H1 (cell line): ENCODE results near the gene MIPOL1. TPM values are rescaled to one million over a fixed set of nuclear protein-coding genes. Genes with fewer than 3 reads are reported as not detected.

Experiments
- CBX8 ChIP-seq: fragments of 300-800, 300-1000 bp; sonication (generic); IDR thresholded peaks from 2 replicates; pipeline ENCODE4 v1.7.1; 2016; ENCODE audit warnings: low read depth, low read length, borderline replicate concordance
- CHD1 ChIP-seq: IDR thresholded peaks from 2 replicates; pipeline ENCODE4 v1.6.1; 2012; ENCODE audit warnings: low read depth, low read length, improper control_type of control experiment
- CHD2 ChIP-seq: IDR thresholded peaks from 2 replicates; pipeline ENCODE4 v1.6.1; 2012; ENCODE audit warnings: low read length, improper control_type of control experiment
- CREB1 ChIP-seq: IDR thresholded peaks from 2 replicates; pipeline ENCODE4 v1.6.1; 2012; ENCODE audit warnings: inconsistent platforms
- EGR1 ChIP-seq: IDR thresholded peaks from 2 replicates; pipeline ENCODE4 v1.6.1; 2011; ENCODE audit warnings: low read depth, low read length, borderline replicate concordance
- FOSL1 ChIP-seq: IDR thresholded peaks from 2 replicates; pipeline ENCODE4 v1.6.1; 2011; ENCODE audit warnings: mild to moderate bottlenecking, low read depth, low read length, moderate library complexity; ENCODE audit not compliant: insufficient read depth
- HDAC2 ChIP-seq, 2 experiments: fragments of 300-600 bp in 1 of 2; sonication (generic) in 1 of 2; IDR thresholded peaks; 2 replicates each; pipeline ENCODE4 v1.6.1; 2011 to 2012; ENCODE audit warnings: low read depth in 2 of 2, low read length in 2 of 2, mild to moderate bottlenecking in 2 of 2, moderate library complexity in 2 of 2, borderline replicate concordance in 1 of 2, inconsistent platforms in 1 of 2
- JUND ChIP-seq: IDR thresholded peaks from 2 replicates; pipeline ENCODE4 v1.6.1; 2011; ENCODE audit warnings: mild to moderate bottlenecking, improper control_type of control experiment, low read length
- KDM4A ChIP-seq: IDR thresholded peaks from one replicate; pipeline ENCODE4 v1.7.1; 2012; ENCODE audit warnings: low read depth, mild to moderate bottlenecking, moderate library complexity, low read length, inconsistent platforms; ENCODE audit not compliant: severe bottlenecking
- PHF8 ChIP-seq: fragments of 200-600 bp; sonication (generic); conservative IDR thresholded peaks from 2 replicates; pipeline ENCODE4 v1.7.1; 2012; ENCODE audit warnings: low read depth, mild to moderate bottlenecking, inconsistent platforms, low read length, moderate library complexity
- POLR2A ChIP-seq, 2 experiments: IDR thresholded peaks; 1 replicate in 1 of 2; 2 replicates in 1 of 2; pipeline ENCODE4 v1.6.1; 2011; ENCODE audit warnings: low read depth in 2 of 2, low read length in 2 of 2, mild to moderate bottlenecking in 2 of 2; ENCODE audit errors: control extremely low read depth in 1 of 2
- RNF2 ChIP-seq: fragments of 200-900, 300-1000 bp; sonication (generic); IDR thresholded peaks from 2 replicates; pipeline ENCODE4 v1.7.1; 2016; ENCODE audit warnings: borderline replicate concordance, low read depth, mild to moderate bottlenecking, antibody characterized with exemption, low read length; ENCODE audit not compliant: poor library complexity, severe bottlenecking; ENCODE audit errors: missing control alignments
- SAP30 ChIP-seq: fragments of 300-600 bp; sonication (generic); IDR thresholded peaks from 2 replicates; pipeline ENCODE4 v1.7.1; 2012; ENCODE audit warnings: low read length, moderate library complexity, mild to moderate bottlenecking, inconsistent platforms; ENCODE audit not compliant: insufficient read depth, insufficient replicate concordance
- SIN3A ChIP-seq, 2 experiments: IDR thresholded peaks in 1 of 2; conservative IDR thresholded peaks in 1 of 2; 2 replicates each; pipeline ENCODE4 v1.6.1; 2011 to 2012; ENCODE audit warnings: low read length in 2 of 2, improper control_type of control experiment in 1 of 2, low read depth in 1 of 2, mild to moderate bottlenecking in 1 of 2
- SIRT6 ChIP-seq: IDR thresholded peaks from one replicate; pipeline ENCODE4 v1.7.1; 2012; ENCODE audit warnings: low read length, inconsistent platforms
- SP1 ChIP-seq: IDR thresholded peaks from 2 replicates; pipeline ENCODE4 v1.6.1; 2011; ENCODE audit warnings: low read depth, low read length
- SP2 ChIP-seq: IDR thresholded peaks from 2 replicates; pipeline ENCODE4 v1.6.1; 2012; ENCODE audit warnings: mild to moderate bottlenecking, low read length, inconsistent platforms
- SP4 ChIP-seq: IDR thresholded peaks from 2 replicates; pipeline ENCODE4 v1.6.1; 2012; ENCODE audit warnings: low read length, inconsistent platforms
- TBP ChIP-seq: IDR thresholded peaks from 2 replicates; pipeline ENCODE4 v1.6.1; 2011; ENCODE audit warnings: low read depth, low read length, improper control_type of control experiment
- TCF12 ChIP-seq: IDR thresholded peaks from 2 replicates; pipeline ENCODE4 v1.6.1; 2011; ENCODE audit warnings: low read depth, mild to moderate bottlenecking, low read length
- TEAD4 ChIP-seq: IDR thresholded peaks from 2 replicates; pipeline ENCODE4 v1.6.1; 2012; ENCODE audit warnings: low read depth, low read length, inconsistent platforms, mixed read lengths
- polyA plus RNA-seq, 7 experiments: library from polyadenylated mRNA; depleted of rRNA in 3 of 7; stranded (reverse) in 5 of 7; unstranded in 2 of 7; fragments of >200 nt in 5 of 7; fragments of 200-250 nt in 2 of 7; gene quantifications; 1 replicate in 5 of 7; 2 replicates in 1 of 7; 4 replicates in 1 of 7; pipeline versions ENCODE4 v1.2.1 to v1.2.3, GENCODE V29; 2011 to 2013; ENCODE audit warnings: missing spikeins in 2 of 7, mixed read lengths in 2 of 7
- total RNA-seq: library from RNA; stranded (reverse); fragmentation: NEBNext Ultra II Directional; extraction: Animal tissue kit (Norgen Biotek cat#: 25700); gene quantifications from 2 replicates; pipeline ENCODE4 v1.2.1, GENCODE V29; 2021
- TF ChIP-seq, protein P1 (sequence below), 3 experiments: IDR thresholded peaks; 1 replicate in 2 of 3; 2 replicates in 1 of 3; pipeline versions ENCODE4 v1.5.1 to v1.6.1; 2011; ENCODE audit warnings: low read length in 3 of 3, mild to moderate bottlenecking in 3 of 3, inconsistent platforms in 2 of 3, low read depth in 1 of 3, moderate library complexity in 1 of 3; ENCODE audit not compliant: insufficient read depth in 1 of 3; ENCODE audit errors: control extremely low read depth in 1 of 3

The MIPOL1 gene
- total and polyA plus RNA-seq, 2 of the 8 experiments (the other 6 are each of a cell fraction or from before 2014, with no cell fraction given), result 2.8 to 23.9 TPM

DNA sequence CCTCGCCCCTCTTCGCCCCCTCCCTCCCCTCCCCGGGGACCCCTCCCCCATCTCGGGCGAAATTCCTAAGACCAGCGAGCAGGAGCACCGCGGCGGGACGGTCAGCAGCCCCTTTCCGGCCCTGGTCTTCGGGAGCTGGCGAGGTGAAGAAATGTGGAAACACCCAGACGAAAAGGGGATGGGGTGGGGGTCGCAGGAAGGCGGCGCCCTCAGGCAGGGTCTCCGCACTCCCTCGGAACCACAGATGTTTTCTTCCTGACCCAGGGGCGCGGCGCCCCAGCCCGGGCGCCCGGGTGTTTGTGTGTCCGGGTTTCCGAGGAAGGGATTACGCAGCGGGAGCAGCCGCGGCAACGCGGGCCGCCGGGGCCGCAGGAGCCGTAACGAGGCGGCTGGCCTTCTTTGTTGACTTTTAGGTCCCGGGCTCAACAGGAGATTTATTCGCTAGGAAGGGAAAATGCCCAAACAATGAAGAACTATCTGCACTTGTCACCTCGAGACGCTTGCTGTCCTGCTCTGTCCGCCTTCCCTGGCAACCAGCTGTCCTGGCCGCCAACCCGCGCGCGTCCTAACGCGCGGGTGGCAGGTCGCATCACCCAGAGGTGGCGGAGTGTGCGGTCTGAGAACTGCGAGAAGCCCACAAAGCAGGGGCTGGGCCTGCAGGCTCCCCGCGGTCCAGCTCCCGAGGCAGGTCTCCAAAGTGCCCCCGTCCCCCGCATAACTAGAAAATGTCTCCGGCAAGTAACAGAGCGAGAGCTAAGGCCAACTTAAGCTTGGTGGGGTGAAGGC is 390.3 kb downstream of the MIPOL1 start (continued):
- peak; percentile 66 for TF ChIP-seq RNF2
- TF ChIP-seq EGR1, result no peak
- peak; percentile 43 for TF ChIP-seq KDM4A
- no peak for TF ChIP-seq SP2
- 0 out of 2 replicates have a peak, but pooled peaks have one; percentile 39 for TF ChIP-seq PHF8
- no peak for TF ChIP-seq SIN3A (conservative IDR thresholded peaks at IDR 0.05 in 1 of 2, IDR thresholded peaks at IDR 0.05 in 1 of 2; ENCODE audit: low read depth in 1 of 2, low read length in 2 of 2)
- no peak for TF ChIP-seq CREB1
- no peak for TF ChIP-seq SIRT6
- no peak for TF ChIP-seq JUND
- TF ChIP-seq CHD2, result no peak
- TF ChIP-seq TEAD4, result 0 out of 2 replicates have a peak, but pooled peaks have one; percentile 42
- no peak for TF ChIP-seq SAP30
- no peak for TF ChIP-seq SP1
- no peak for TF ChIP-seq POLR2A (IDR thresholded peaks at IDR 0.05; ENCODE audit: control extremely low read depth in 1 of 2, low read depth in 2 of 2, low read length in 2 of 2)
- TF ChIP-seq, protein P1, sequence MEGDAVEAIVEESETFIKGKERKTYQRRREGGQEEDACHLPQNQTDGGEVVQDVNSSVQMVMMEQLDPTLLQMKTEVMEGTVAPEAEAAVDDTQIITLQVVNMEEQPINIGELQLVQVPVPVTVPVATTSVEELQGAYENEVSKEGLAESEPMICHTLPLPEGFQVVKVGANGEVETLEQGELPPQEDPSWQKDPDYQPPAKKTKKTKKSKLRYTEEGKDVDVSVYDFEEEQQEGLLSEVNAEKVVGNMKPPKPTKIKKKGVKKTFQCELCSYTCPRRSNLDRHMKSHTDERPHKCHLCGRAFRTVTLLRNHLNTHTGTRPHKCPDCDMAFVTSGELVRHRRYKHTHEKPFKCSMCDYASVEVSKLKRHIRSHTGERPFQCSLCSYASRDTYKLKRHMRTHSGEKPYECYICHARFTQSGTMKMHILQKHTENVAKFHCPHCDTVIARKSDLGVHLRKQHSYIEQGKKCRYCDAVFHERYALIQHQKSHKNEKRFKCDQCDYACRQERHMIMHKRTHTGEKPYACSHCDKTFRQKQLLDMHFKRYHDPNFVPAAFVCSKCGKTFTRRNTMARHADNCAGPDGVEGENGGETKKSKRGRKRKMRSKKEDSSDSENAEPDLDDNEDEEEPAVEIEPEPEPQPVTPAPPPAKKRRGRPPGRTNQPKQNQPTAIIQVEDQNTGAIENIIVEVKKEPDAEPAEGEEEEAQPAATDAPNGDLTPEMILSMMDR (IDR thresholded peaks at IDR 0.05; ENCODE audit: control extremely low read depth in 1 of 3, insufficient read depth in 1 of 3, low read depth in 1 of 3, low read length in 3 of 3), result no peak
- peak; percentile 9 to 51; a peak in 3 of 4 replicates for TF ChIP-seq HDAC2 (IDR thresholded peaks at IDR 0.05; ENCODE audit: borderline replicate concordance in 1 of 2, low read depth in 2 of 2, low read length in 2 of 2)
- 0 out of 2 replicates have a peak, but pooled peaks have one; percentile 28 for TF ChIP-seq TBP
- no peak for TF ChIP-seq CBX8
- no peak for TF ChIP-seq FOSL1
- TF ChIP-seq SP4, result no peak
- no peak for TF ChIP-seq TCF12
- no peak for TF ChIP-seq CHD1
